Measurements from ENCODE around the gene LPAR4.

DNA sequence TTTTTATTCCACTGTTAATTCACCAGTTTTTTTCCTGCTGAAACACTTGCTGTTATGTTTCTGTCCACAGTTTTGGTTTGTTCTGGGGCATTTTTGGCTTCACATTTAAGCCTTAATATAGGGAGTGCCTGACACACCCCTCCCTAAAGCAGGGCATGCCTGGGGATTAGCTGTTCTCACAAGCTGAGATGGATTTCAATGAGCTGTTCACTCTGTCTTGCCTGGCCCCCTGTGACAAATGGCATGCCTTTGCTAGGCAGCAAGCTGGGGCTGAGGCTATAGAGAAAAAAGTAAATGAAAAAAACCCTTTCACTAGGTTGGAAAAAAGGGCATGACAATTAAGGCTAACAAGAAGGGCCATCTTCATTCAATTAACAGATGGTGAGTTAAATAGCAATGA, 22.4 kb downstream of the LPAR4 start:
- TF ChIP-seq, protein P1, sequence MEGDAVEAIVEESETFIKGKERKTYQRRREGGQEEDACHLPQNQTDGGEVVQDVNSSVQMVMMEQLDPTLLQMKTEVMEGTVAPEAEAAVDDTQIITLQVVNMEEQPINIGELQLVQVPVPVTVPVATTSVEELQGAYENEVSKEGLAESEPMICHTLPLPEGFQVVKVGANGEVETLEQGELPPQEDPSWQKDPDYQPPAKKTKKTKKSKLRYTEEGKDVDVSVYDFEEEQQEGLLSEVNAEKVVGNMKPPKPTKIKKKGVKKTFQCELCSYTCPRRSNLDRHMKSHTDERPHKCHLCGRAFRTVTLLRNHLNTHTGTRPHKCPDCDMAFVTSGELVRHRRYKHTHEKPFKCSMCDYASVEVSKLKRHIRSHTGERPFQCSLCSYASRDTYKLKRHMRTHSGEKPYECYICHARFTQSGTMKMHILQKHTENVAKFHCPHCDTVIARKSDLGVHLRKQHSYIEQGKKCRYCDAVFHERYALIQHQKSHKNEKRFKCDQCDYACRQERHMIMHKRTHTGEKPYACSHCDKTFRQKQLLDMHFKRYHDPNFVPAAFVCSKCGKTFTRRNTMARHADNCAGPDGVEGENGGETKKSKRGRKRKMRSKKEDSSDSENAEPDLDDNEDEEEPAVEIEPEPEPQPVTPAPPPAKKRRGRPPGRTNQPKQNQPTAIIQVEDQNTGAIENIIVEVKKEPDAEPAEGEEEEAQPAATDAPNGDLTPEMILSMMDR (IDR thresholded peaks at IDR 0.05), result no peak
- TF ChIP-seq POLR2A (IDR thresholded peaks at IDR 0.05), result no peak
